GM23338 (cell line): ENCODE results near the gene EPS8. TPM values are rescaled to one million over a fixed set of nuclear protein-coding genes. Genes with fewer than 3 reads are reported as not detected.
"Not testable (repeated sequence)": the region's sequence is repeated elsewhere in the genome, so short reads cannot be mapped to it uniquely, and the experiment has no call there.

ENCODE experiments used
- ATAC-seq: fragments of 200-7000 bp; cut with Tn5 transposase; 3 replicates; pipeline ENCODE4 v1.9.1; 2020
- DNase-seq: peaks from one replicate; pipeline ENCODE4 v3.0.0-alpha.2; 2015; ENCODE audit warnings: low spot score
- H2AFZ ChIP-seq: fragments of 200-600 bp; sonication (generic); 2 replicates; pipeline ENCODE4 v1.8.0; 2016; ENCODE audit warnings: antibody characterized with exemption, mild to moderate bottlenecking, moderate library complexity
- H3F3A ChIP-seq: fragments of 200-600 bp; sonication (generic); replicated peaks from 2 replicates; pipeline ENCODE4 v1.8.0; 2017; ENCODE audit warnings: antibody characterized with exemption, mixed run types, low read depth
- H3K27ac ChIP-seq: fragments of 200-600 bp; sonication (generic); 2 replicates; pipeline ENCODE4 v1.6.1; 2016; ENCODE audit warnings: low read depth
- H3K27me3 ChIP-seq: fragments of 200-600 bp; sonication (generic); 2 replicates; pipeline ENCODE4 v1.8.0; 2016; ENCODE audit warnings: mild to moderate bottlenecking, mixed run types, moderate library complexity; ENCODE audit not compliant: insufficient read depth
- H3K36me3 ChIP-seq: fragments of 200-600 bp; sonication (generic); 2 replicates; pipeline ENCODE4 v1.8.0; 2016; ENCODE audit warnings: mild to moderate bottlenecking; ENCODE audit not compliant: insufficient read depth
- H3K4me1 ChIP-seq: fragments of 200-600 bp; sonication (generic); 2 replicates; pipeline ENCODE4 v1.8.0; 2016; ENCODE audit warnings: mild to moderate bottlenecking, moderate library complexity; ENCODE audit not compliant: insufficient read depth
- H3K4me2 ChIP-seq: fragments of 200-600 bp; sonication (generic); 2 replicates; pipeline ENCODE4 v1.7.1; 2017; ENCODE audit warnings: mixed run types
- H3K4me3 ChIP-seq: fragments of 200-600 bp; sonication (generic); 2 replicates; pipeline ENCODE4 v1.6.1; 2016; ENCODE audit warnings: mixed run types
- H3K79me2 ChIP-seq: fragments of 200-600 bp; sonication (generic); replicated peaks from 2 replicates; pipeline ENCODE4 v1.8.0; 2017; ENCODE audit warnings: mild to moderate bottlenecking; ENCODE audit not compliant: insufficient read depth
- H3K9me2 ChIP-seq: fragments of 200-600 bp; sonication (generic); 2 replicates; pipeline ENCODE4 v1.8.0; 2017; ENCODE audit not compliant: insufficient read depth
- H4K20me1 ChIP-seq: fragments of 200-600 bp; sonication (generic); replicated peaks from 2 replicates; pipeline ENCODE4 v1.8.0; 2017; ENCODE audit warnings: mild to moderate bottlenecking; ENCODE audit not compliant: insufficient read depth
- H3K27ac Mint-ChIP-seq: 2 replicates; pipeline ENCODE4 v1.8.0; 2020; ENCODE audit warnings: inconsistent platforms, mild to moderate bottlenecking, moderate library complexity, mixed read lengths
- H3K27me3 Mint-ChIP-seq: 3 replicates; pipeline ENCODE4 v1.8.0; 2022; ENCODE audit warnings: low read depth, mild to moderate bottlenecking, moderate library complexity, mixed read lengths, inconsistent platforms; ENCODE audit not compliant: insufficient read depth, poor library complexity
- H3K36me3 Mint-ChIP-seq: 3 replicates; pipeline ENCODE4 v1.8.0; 2021; ENCODE audit warnings: low read depth, mild to moderate bottlenecking, inconsistent platforms, moderate library complexity, mixed read lengths
- H3K4me1 Mint-ChIP-seq: 3 replicates; pipeline ENCODE4 v1.8.0; 2020; ENCODE audit warnings: mild to moderate bottlenecking, inconsistent platforms, mixed read lengths
- H3K4me3 Mint-ChIP-seq: 3 replicates; pipeline ENCODE4 v1.8.0; 2021; ENCODE audit warnings: moderate library complexity, mild to moderate bottlenecking, inconsistent platforms, mixed read lengths
- H3K9me3 Mint-ChIP-seq: 3 replicates; pipeline ENCODE4 v1.8.0; 2020; ENCODE audit warnings: moderate library complexity, mild to moderate bottlenecking, inconsistent platforms, mixed read lengths
- ETS1 ChIP-seq: IDR thresholded peaks from 2 replicates; pipeline ENCODE4 v1.6.1; 2016; ENCODE audit warnings: antibody characterized with exemption
- POLR2AphosphoS5 ChIP-seq: IDR thresholded peaks from 2 replicates; pipeline ENCODE4 v1.6.1; 2016; ENCODE audit warnings: antibody characterized with exemption, low read depth
- STAT1 ChIP-seq: IDR thresholded peaks from one replicate; pipeline ENCODE4 v1.6.1; 2016; ENCODE audit warnings: antibody characterized with exemption; ENCODE audit not compliant: unreplicated experiment
- ZNF331 ChIP-seq: fragments of 250-450 bp; sonication (Bioruptor Pico); IDR thresholded peaks from 2 replicates; pipeline ENCODE4 v1.5.0; 2020; ENCODE audit warnings: low read depth, mild to moderate bottlenecking, moderate library complexity
- ZNF462 ChIP-seq: fragments of 250-450 bp; sonication (Bioruptor Pico); IDR thresholded peaks from 2 replicates; pipeline ENCODE4 v1.5.0; 2020; ENCODE audit warnings: mild to moderate bottlenecking, moderate library complexity
- polyA plus RNA-seq: library from polyadenylated mRNA; unstranded; fragments of >200 nt; fragmentation: Nextera tagmentation; extraction: Ambion mirVana; gene quantifications from 2 replicates; pipeline ENCODE4 v1.2.1, GENCODE V29; 2016
- total RNA-seq: library from RNA; depleted of rRNA; stranded (reverse); fragments of >200 nt; shearing (Covaris generic); gene quantifications from 2 replicates; pipeline ENCODE4 v1.2.3, GENCODE V29; 2014

EPS8 gene
- total and polyA plus RNA-seq, 2 experiments from 2014 or later = 3.5 to 5.4 TPM

GRCh38 chr12:15625075-15625474, 164.1 kb downstream of the EPS8 start (continued):
- TF ChIP-seq ZNF462 (CRISPR knock-in tag) = no peak
- no peak for TF ChIP-seq STAT1
- TF ChIP-seq ZNF331 (CRISPR knock-in tag) = no peak

- Mint-ChIP-seq H3K27ac (no peak overlapping the region), H3K4me1 (no peaks in the 10 kb centered on the region; the same call in 2 of the 3 replicates), H3K4me3 (no peak overlapping the region), H3K27me3 (peaks cover 2% of the 10 kb centered on the region), H3K36me3 (peaks cover 12% of the 10 kb centered on the region; the same call in 2 of the 3 replicates), H3K9me3 (peaks cover 10% of the 10 kb centered on the region)
- H3K27ac ChIP-seq = no peak overlapping the region
- ATAC-seq (no peak), DNase-seq (no peak)
- H3F3A ChIP-seq = no peaks in the 10 kb centered on the region
- no peaks in the 10 kb centered on the region for H3K4me1 ChIP-seq
- H2AFZ ChIP-seq = no peak overlapping the region
- no peaks in the 10 kb centered on the region for H3K79me2 ChIP-seq
- peaks cover 5% of the 10 kb centered on the region; the same call in 1 of the 2 replicates for H3K36me3 ChIP-seq
- no peaks in the 10 kb centered on the region for H4K20me1 ChIP-seq
- 0 out of 2 replicates have a peak, but pooled peaks cover 4% of the 10 kb centered on the region for H3K9me2 ChIP-seq
- no peak overlapping the region for H3K4me2 ChIP-seq
- H3K4me3 ChIP-seq = no peak overlapping the region
- no peaks in the 10 kb centered on the region for H3K27me3 ChIP-seq
- no peak for TF ChIP-seq POLR2AphosphoS5
- TF ChIP-seq ETS1 = no peak
- TF ChIP-seq STAT1 = no peak
Measured at GRCh38 chr12:15620741-15621539, 168.2 kb downstream of the EPS8 start.

- H3K79me2 ChIP-seq, H2AFZ ChIP-seq, H4K20me1 ChIP-seq, H3K27ac Mint-ChIP-seq, H3K27ac ChIP-seq, H3K27me3 ChIP-seq, H3K4me1 ChIP-seq, H3K36me3 ChIP-seq, H3K4me3 Mint-ChIP-seq, H3K9me2 ChIP-seq, ATAC-seq, H3K4me1 Mint-ChIP-seq, H3F3A ChIP-seq, H3K4me2 ChIP-seq, H3K27me3 Mint-ChIP-seq, H3K4me3 ChIP-seq, DNase-seq: not testable (repeated sequence)
- H3K36me3 Mint-ChIP-seq = peaks cover 16% of the 10 kb centered on the region; the same call in 2 of the 3 replicates
- H3K9me3 Mint-ChIP-seq = peaks cover 31% of the 10 kb centered on the region
Measured at GRCh38 chr12:15616495-15616894, 172.7 kb downstream of the EPS8 start.
